DOHH2 (cell line): ENCODE data around the gene XRCC6.

ENCODE experiments used
- H3F3A ChIP-seq: fragments of 200-600 bp; sonication (generic), shearing (Covaris generic); 2 replicates; pipeline ENCODE4 v1.6.0; 2016; ENCODE audit warnings: antibody characterized with exemption, mild to moderate bottlenecking; ENCODE audit not compliant: control insufficient read depth, insufficient read depth
- H3K27ac ChIP-seq: fragments of 200-600 bp; sonication (generic); 2 replicates; pipeline ENCODE4 v1.5.1; 2014; ENCODE audit warnings: low read depth, mild to moderate bottlenecking, low read length, moderate library complexity
- H3K27me3 ChIP-seq: fragments of 200-600 bp; sonication (generic); 2 replicates; pipeline ENCODE4 v1.6.1; 2014; ENCODE audit warnings: mild to moderate bottlenecking, low read length, mixed read lengths; ENCODE audit not compliant: control insufficient read depth
- H3K36me3 ChIP-seq: fragments of 200-600 bp; sonication (generic); 2 replicates; pipeline ENCODE4 v1.6.1; 2014; ENCODE audit warnings: mild to moderate bottlenecking, low read length, moderate library complexity, mixed read lengths; ENCODE audit not compliant: control insufficient read depth
- H3K4me1 ChIP-seq: fragments of 200-600 bp; sonication (generic); 2 replicates; pipeline ENCODE4 v1.6.1; 2014; ENCODE audit warnings: mild to moderate bottlenecking, low read length, mixed read lengths; ENCODE audit not compliant: control insufficient read depth
- H3K4me2 ChIP-seq: fragments of 200-600 bp; sonication (generic); 2 replicates; pipeline ENCODE4 v1.6.0; 2014; ENCODE audit warnings: mild to moderate bottlenecking, low read length, moderate library complexity
- H3K4me3 ChIP-seq: fragments of 200-600 bp; sonication (generic); 2 replicates; pipeline ENCODE4 v1.5.1; 2014; ENCODE audit warnings: mild to moderate bottlenecking, low read length, mixed read lengths
- H3K79me2 ChIP-seq: fragments of 200-600 bp; sonication (generic); 2 replicates; pipeline ENCODE4 v1.6.1; 2014; ENCODE audit warnings: mild to moderate bottlenecking, low read length, mixed read lengths; ENCODE audit not compliant: control insufficient read depth
- H3K9me2 ChIP-seq: fragments of 200-600 bp; sonication (generic); replicated peaks from 2 replicates; pipeline ENCODE4 v1.6.1; 2014; ENCODE audit warnings: mild to moderate bottlenecking, low read length, mixed read lengths; ENCODE audit not compliant: control insufficient read depth
- H3K9me3 ChIP-seq: fragments of 200-600 bp; sonication (generic); 2 replicates; pipeline ENCODE4 v1.6.1; 2014; ENCODE audit warnings: antibody characterized with exemption, low read length, mixed read lengths; ENCODE audit not compliant: control insufficient read depth, insufficient read depth
- H4K20me1 ChIP-seq: fragments of 200-600 bp; sonication (generic); 2 replicates; pipeline ENCODE4 v1.6.0; 2014; ENCODE audit warnings: low read depth, mild to moderate bottlenecking, antibody characterized with exemption, low read length, moderate library complexity; ENCODE audit not compliant: control insufficient read depth, insufficient read depth
- CTCF ChIP-seq: fragments of 200-600 bp; sonication (generic); IDR thresholded peaks from one replicate; pipeline ENCODE4 v1.5.1; 2014; ENCODE audit warnings: antibody characterized with exemption, mild to moderate bottlenecking, low read depth, low read length; ENCODE audit not compliant: poor library complexity, severe bottlenecking
- EZH2phosphoT487 ChIP-seq: fragments of 200-600 bp; sonication (generic); IDR thresholded peaks from 2 replicates; pipeline ENCODE4 v1.6.1; 2017; ENCODE audit warnings: borderline replicate concordance, mild to moderate bottlenecking, antibody characterized with exemption, low read length, moderate library complexity, mixed read lengths

The XRCC6 gene

GRCh38 chr22:41672780-41673509, 51.9 kb downstream of the XRCC6 start:
- Histone ChIP-seq H3K4me3 (no peak overlapping the region), H3K36me3 (peaks cover 60% of the 10 kb centered on the region), H3F3A (peaks cover 8% of the 10 kb centered on the region), H3K27ac (0 out of 2 replicates have a peak overlapping the region, but pooled peaks have one; percentile 7), H3K4me2 (no peak overlapping the region), H3K79me2 (peaks cover 59% of the 10 kb centered on the region), H3K4me1 (peaks cover under 1% of the 10 kb centered on the region; the same call in 1 of the 2 replicates), H3K27me3 (no peaks in the 10 kb centered on the region), H4K20me1 (0 out of 2 replicates have a peak, but pooled peaks cover 3% of the 10 kb centered on the region), H3K9me2 (no peaks in the 10 kb centered on the region), H3K9me3 (no peaks in the 10 kb centered on the region)
- TF ChIP-seq CTCF (peak; percentile 79), EZH2phosphoT487 (no peak)

- Histone ChIP-seq H3K9me2 (no peaks in the 10 kb centered on the region), H3K4me2 (no peak overlapping the region), H3K36me3 (peaks cover 75% of the 10 kb centered on the region), H3K9me3 (no peaks in the 10 kb centered on the region), H3F3A (peaks cover 8% of the 10 kb centered on the region), H3K4me3 (no peak overlapping the region), H3K27me3 (no peaks in the 10 kb centered on the region), H3K27ac (no peak overlapping the region), H3K4me1 (no peaks in the 10 kb centered on the region), H3K79me2 (peaks cover 78% of the 10 kb centered on the region), H4K20me1 (peaks cover 7% of the 10 kb centered on the region; the same call in 1 of the 2 replicates)
- TF ChIP-seq CTCF, result no peak
- no peak for TF ChIP-seq EZH2phosphoT487
Observed at GRCh38 chr22:41674846-41675340, 53.8 kb downstream of the XRCC6 start.

GRCh38 chr22:41676134-41676533, 55.0 kb downstream of the XRCC6 start:
- Histone ChIP-seq H3K36me3 (peaks cover 84% of the 10 kb centered on the region), H3K4me3 (no peak overlapping the region), H3K4me1 (peaks cover 7% of the 10 kb centered on the region), H3K9me3 (no peaks in the 10 kb centered on the region), H3F3A (peaks cover 6% of the 10 kb centered on the region), H3K79me2 (peaks cover 86% of the 10 kb centered on the region), H3K27me3 (no peaks in the 10 kb centered on the region), H3K27ac (no peak overlapping the region), H3K9me2 (no peaks in the 10 kb centered on the region), H4K20me1 (peaks cover 18% of the 10 kb centered on the region; the same call in 1 of the 2 replicates), H3K4me2 (no peak overlapping the region)
- TF ChIP-seq CTCF (no peak), EZH2phosphoT487 (no peak)
